Measurements from ENCODE around the gene LRP10.

Gene LRP10

GRCh38 chr14:22871224-22872032 lies at the start of gene LRP10:
TSS of gene LRP10 (plus strand) at chr14:22871740. CDS start at chr14:22872304, 564 bp downstream.
- TF ChIP-seq CTCF (IDR thresholded peaks at IDR 0.05) (no peak), ZFX (IDR thresholded peaks at IDR 0.05; ENCODE audit: borderline replicate concordance) (no peak)
- H3K27ac ChIP-seq = peak within 1 kb of the TSS; percentile 95

GRCh38 chr14:22822016-22822570 lies 49.4 kb upstream of the LRP10 start:
- H3K27ac ChIP-seq = no peak overlapping the region
- TF ChIP-seq ZFX (IDR thresholded peaks at IDR 0.05; ENCODE audit: borderline replicate concordance) (no peak), CTCF (IDR thresholded peaks at IDR 0.05) (no peak)

GRCh38 chr14:22822571-22823098 lies 48.9 kb upstream of the LRP10 start:
- TF ChIP-seq ZFX (IDR thresholded peaks at IDR 0.05; ENCODE audit: borderline replicate concordance) (no peak), CTCF (IDR thresholded peaks at IDR 0.05) (peak; percentile 76)
- H3K27ac ChIP-seq = no peak overlapping the region

- H3K27ac ChIP-seq = no peak overlapping the region
- TF ChIP-seq CTCF (IDR thresholded peaks at IDR 0.05) = no peak
- no peak for TF ChIP-seq ZFX (IDR thresholded peaks at IDR 0.05; ENCODE audit: borderline replicate concordance)
Measured at GRCh38 chr14:22824711-22825359, 46.7 kb upstream of the LRP10 start.

GRCh38 chr14:22829076-22829660 lies 42.4 kb upstream of the LRP10 start:
- peak overlapping the region; percentile 61 for H3K27ac ChIP-seq

- TF ChIP-seq CTCF (IDR thresholded peaks at IDR 0.05) (no peak), ZFX (IDR thresholded peaks at IDR 0.05; ENCODE audit: borderline replicate concordance) (no peak)
- H3K27ac ChIP-seq = peak within 1 kb of the TSS; percentile 61
Measured at GRCh38 chr14:22829661-22830442, 41.7 kb upstream of the LRP10 start, which contains the start of gene MRPL52. TSS of gene MRPL52 (plus strand) at chr14:22829887. CDS start at chr14:22829913, 26 bp downstream.
